ENCODE data around the gene ADAM29.
"Not testable (repeated sequence)": the region's sequence is repeated elsewhere in the genome, so short reads cannot be mapped to it uniquely, and the experiment has no call there.

ADAM29 gene

DNA sequence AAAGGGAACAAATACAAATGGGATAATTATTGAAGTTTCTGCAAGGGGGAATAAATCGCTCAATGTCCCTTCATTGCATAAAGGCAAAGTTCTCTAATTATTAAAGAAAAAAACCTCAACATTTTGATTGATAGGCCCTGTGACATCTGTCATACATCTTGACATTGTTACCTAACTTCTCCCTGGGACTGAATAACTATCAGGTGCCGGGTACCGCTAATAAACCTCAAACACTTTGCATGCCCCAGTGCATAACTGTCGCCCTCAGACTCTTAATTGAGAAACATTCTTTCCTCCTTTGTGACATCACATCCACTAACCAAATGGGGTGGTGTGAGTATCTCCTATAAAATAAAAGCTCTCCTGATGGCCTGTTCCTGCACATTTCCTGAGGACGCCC lies at the start of gene ADAM29:
TSS of gene ADAM29 (plus strand) at position 301 of the 400 bp plus-strand sequence. CDS start 57,168 bp downstream, outside the sequence.
- no peak for DNase-seq

DNA sequence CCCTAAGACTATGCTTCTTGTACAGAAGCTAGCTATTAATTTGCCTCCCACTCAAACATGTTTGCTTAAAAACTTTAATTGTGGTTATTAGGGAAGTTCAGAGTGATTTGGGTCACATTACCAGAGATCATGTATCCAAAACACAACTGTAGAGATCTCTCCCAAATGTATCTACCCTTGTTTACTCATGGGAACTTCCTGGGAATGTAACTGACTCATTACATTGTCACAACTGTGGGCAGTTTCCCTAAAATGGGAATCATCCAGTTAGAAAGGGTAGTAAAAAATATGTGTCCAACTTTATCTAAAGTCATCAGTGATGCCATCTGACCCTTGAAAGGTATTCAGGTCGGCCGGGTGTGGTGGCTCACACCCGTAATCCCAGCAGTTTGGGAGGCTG lies 48.8 kb upstream of the ADAM29 start:
- DNase-seq, result no peak

DNA sequence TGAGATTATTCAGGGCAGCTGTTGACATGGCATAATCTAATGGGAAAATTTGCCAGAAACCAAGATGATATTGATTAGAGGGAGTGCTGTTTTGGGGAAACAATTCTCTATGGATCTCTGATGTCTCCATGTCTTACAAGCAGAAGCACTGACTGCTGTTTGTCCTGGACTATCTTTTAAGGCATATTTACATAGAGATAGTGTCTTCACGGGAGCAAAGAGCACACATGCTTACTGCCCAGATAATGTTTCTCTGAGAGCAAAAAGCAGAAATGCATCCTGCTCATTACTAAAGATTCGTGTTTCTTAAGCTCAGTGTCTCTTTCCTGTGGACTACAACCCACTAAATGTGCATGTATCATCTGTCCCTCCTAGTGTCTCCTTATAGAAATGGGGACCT lies 47.8 kb upstream of the ADAM29 start:
- no peak for DNase-seq

DNA sequence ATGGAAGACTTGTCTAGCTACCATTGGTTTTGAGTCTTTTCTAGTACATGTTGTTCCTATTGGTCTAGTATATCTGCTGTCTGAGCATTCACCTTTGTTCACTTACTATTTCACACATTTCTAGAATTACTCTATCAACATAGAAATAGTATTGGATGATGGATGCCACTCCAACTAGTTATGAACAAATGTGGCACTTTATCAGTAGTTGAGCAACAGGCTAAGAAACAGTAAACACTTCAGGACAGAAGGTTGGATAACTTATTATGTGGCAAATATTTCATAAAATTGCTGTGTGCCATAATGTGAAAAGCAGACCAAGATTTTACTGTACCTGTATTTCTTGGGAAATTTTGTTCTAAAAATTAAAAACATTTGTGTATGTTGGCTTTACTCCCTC lies 46.8 kb upstream of the ADAM29 start:
- no peak for DNase-seq

DNA sequence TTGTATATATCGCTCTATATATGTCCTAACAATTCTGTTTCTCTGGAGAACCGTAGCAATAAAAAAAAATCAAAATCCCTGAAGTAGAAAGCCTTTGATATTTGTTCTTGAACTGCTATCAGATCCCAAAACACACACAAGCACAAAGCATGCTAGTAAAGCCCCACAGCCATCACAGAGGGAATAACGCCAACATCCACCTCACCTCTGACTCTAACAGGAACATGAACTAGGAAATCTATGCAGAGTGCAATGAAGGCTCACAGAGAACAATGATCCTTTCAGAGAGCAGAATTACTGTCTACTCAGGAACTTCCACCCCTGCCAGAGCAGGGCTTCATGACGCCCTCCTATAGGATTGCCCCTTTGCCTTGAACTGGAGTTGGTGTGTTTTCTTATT lies 45.0 kb upstream of the ADAM29 start:
- not testable (repeated sequence) for DNase-seq

DNA sequence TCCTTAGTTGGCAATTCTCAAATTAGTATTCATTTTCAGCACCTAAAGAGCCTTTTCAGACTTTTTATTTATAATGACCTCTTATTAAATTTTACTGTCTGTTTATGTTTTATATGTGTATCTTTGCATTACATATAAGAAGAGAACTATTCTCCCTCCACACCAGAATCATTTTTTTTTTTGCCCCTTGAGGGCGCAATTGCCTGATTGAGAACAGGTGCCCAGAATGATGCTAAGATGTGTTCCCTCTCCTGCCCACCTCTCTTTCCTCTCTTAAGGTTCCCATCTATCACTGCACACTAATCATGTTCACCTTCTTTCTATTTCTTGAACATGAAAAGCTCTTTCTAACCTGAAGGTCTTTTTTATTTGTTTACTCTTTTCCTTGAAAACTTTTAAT lies 44.2 kb upstream of the ADAM29 start:
- DNase-seq, result no peak

DNA sequence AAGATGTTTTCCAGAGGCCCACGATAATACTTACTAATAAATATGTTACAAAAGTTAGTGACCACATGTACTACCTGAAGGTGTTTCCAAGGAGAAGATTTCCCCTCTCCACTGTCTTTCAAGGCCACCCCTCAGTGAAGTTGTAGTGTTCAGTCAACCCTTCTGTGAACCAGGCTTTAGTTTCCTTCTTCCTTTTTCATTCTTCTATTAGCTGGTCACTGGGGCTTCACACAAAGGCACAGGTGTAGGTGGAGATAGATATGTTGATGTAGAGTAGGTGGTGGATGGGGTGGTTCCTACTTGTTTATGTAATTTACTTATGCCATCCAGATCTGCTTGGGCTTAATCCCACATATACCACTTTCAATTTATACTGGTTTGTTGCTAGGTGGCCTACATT lies 43.3 kb upstream of the ADAM29 start:
- DNase-seq, result no peak

DNA sequence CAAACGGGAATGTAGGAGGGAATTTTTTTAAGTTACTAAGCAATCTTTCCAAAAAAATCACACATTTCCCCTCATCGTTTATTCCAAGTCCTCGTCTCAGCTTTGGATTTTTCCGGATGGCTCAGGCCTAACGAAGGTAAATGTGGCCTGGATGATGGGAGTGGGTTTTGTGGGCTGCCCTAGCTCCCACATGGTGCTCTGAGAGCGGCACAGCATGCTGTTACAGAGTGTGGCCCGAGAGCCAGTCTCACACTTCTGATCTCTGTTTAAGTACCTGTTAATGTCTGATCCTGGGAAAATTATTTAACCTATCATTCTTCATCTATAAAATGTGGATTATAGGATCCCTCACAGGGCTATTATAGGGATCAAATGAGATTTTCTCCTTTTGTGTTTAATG lies 38.2 kb upstream of the ADAM29 start:
- no peak for DNase-seq

DNA sequence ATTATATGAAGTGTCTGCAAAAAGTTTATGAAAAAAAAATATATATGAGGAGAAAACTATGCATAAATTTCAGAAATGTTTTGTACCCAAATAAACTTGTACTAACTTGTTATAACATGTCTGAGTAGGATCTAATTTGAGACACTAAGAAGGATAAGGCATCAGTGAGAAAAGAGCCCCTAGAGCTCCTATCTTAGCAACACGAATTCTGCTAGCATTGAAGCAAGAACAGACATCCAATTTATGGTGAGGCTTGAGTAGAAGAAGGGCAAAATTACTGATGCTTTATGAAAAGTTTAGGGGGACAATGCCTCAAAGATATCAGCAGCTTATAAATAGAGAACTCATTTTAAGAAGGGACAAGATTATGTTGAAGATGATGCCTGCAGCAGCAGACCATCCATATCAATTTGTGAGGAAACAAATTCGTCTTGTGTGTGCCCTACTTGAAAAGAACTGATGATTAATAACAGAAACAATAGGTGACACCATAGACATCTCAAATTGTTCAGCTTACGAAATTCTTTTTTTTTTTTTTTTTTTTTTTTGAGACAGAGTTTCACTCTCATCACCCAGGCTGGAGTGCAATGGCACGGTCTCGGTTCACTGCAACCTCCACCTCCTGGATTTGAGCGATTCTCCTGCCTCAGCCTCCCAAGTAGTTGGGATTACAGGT lies 35.7 kb upstream of the ADAM29 start:
- no peak for DNase-seq

DNA sequence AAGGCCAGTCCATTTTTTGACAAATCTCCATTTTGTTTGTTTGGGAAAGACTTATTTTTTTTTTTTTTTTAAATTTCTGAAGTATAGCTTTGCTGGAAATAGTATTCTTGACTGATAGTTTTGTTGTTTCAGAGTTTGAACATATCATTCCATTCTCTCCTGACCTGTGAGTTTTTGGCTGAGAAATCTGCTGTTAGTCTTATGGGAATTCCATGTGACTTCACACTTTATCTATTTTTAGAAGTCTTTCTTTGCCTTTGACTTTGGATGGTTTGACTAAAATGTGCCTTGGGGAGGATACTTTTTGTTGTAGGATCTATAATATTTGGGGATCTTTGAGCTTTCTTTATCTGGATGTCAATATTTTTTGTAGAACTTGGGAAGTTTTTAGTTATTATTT lies 10.7 kb upstream of the ADAM29 start:
- no peak for DNase-seq

DNA sequence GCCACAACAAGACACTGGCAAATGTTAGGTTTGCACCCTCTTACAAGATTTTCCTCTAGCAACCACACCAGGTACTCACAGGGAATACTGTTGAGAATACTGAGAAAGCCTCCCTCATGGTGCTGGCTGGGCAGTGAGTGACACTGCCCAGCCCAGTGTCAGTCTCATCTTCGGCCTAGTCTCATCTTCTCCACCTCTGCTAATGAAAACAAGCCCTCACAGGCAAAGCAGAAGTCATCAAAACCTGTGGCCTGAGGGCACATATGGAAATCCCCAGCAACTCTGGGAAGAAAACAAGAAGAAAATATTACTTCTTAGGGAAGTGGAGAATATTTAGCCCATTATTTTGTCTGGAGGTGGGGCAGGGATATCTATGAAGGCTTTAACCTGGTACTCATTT lies 7.9 kb upstream of the ADAM29 start:
- no peak for DNase-seq

DNA sequence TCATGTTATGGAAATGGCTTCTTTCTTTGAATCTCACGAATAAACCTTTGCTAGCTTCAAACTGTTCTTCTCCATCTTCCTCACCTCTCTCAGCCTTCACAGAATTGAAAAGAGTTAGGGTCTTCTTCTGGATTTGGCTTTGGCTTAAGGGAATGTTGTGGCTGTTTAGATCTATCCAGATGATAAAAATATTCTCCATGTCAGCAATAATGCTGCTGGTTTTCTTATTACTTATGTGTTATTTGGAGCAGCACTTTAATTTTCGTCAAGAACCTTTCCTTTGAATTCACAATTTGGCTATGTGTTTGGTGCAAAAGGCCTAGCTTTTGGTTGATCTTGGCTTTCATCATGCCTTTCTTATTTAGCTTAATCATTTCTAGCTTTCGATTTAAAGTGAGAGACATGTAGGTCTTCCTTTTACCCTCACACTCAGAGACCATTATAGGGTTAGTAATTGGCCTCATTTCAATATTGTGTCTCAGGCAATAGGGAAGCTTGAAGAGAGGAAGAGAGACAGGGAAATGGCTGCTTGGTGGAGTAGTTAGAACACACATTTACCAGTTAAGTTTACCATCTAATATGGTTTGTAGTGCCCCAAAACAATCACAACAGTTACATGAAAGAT lies 5.1 kb upstream of the ADAM29 start:
- DNase-seq, result no peak

DNA sequence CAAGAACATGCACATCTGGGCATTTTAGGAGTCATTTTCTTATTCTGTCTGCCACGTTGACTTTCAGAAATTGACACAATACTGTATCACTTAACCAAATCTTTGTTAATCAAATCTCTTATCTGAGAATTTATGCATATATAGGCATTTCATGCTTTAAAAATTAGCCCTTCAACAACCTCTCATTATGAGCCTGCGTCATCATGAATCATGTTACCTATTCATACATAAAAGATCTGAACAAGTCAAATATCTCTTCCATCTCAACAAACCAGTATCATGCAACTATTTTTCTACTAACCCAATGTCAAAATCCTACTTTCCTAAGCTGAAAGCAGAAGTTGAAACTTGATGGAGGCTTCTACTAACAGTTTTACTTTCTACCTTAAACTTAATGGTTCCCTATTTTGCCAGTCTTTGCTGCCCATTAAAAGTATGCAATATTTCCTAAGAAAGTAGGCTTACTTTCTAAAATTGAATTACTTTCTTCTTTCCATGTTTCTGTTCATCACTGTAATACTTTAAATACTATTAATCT lies 1.8 kb downstream of the ADAM29 start:
- no peak for DNase-seq

DNA sequence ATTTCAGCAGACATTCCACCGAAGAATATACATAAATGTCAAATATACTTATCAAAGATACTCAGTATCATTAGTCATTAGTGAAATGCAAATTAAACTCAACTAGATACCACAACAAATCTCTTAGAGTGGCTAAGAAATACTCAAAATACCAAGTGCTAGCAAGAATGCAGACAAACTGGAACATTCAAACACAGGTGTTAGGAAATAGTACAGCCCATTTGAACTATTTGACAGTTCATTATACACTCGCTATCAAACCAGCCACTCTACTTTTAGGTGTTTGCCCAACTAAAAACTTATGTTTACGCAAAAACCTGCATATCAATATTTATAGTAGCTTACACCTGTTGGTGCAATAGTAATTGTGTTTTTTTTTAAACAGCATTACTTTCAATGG lies 8.8 kb downstream of the ADAM29 start:
- DNase-seq, result no peak

DNA sequence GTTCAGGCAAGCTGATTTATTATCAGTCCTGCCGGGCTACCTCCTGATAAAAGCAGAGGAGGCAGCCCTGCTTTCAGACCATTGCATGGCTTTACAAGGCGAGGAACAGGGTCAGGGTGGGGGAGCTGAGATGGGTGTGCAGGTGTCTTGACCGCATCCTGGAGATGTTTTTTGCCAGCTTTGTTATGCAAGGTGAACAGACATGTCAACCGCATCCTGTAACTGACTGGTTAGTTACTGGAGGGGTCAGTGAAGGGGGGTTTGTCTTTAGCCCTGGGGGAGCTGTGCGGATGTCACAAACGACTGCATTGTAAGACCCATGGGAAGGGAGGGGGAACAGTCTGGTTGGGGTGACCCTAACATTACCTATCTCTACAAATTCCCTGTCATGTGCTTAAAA lies 10.0 kb downstream of the ADAM29 start:
- no peak for DNase-seq

DNA sequence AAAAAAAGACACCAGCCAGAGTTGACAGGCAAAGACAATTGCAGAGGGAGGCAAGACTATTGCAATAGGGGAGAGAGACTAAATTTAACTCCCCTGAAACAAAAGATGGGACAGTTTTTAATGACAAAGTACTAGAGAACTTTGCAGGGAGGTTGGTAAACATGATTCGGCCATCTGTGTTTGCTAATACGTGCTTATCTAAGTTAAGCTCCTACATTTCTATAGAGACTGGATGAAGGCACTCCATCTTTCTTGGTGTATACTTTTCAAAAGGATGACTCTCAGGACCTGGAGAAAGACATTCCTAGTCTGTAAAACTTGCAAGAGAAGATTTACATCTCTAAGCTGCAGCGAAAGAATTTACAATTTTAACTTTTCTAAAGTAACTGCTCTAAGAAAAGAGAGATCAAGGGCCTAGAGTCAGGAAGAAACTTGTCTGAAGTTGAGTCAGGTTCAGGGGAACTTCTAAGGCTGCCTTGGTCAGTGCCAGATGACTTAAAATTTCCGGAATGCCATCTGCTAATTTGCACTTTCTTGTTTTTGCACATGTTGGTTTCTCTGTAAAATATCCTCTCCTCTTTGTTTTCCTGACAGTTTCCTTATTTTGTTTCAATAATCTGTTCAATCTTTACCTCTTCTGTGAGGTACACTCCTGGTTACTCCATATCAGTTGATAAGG lies 10.6 kb downstream of the ADAM29 start:
- DNase-seq, result no peak

DNA sequence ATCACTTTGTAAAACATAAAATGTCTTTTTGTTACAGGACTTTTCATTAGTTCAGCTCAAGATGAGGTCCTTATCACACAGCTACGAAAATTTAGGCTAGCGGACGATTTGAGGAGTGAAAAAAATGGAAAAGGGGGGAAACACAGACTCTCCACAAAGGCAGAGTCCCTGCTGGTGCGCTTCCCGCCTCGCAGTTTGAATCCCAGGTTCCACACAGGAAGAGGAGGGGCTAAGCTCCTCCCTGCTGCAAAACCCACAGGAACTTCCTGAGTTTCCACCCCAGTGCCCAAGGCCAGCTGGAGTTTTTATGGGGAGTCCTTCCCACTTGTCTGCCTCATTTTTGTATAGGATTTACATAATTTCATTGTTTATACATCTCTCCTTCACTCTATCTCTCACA lies 11.2 kb downstream of the ADAM29 start:
- DNase-seq, result no peak

DNA sequence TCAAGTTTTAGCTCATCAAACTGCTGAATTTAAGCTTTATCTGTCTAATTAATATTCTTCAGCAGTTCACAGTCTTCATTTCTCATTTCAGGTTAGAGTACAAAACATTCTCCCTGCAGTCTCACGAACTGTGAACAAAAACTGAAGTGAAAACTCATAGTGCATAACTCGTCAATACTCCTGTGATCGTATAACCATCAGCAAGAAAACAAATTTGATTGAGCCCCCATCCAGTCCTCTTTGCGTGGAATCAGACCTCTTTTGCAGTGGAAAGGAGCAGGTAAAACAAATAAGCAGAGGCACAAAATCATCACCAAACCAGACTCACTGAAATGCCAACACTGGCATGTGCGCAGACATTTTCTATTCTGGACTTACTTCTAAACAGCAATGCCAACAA lies 12.7 kb downstream of the ADAM29 start:
- DNase-seq, result no peak

DNA sequence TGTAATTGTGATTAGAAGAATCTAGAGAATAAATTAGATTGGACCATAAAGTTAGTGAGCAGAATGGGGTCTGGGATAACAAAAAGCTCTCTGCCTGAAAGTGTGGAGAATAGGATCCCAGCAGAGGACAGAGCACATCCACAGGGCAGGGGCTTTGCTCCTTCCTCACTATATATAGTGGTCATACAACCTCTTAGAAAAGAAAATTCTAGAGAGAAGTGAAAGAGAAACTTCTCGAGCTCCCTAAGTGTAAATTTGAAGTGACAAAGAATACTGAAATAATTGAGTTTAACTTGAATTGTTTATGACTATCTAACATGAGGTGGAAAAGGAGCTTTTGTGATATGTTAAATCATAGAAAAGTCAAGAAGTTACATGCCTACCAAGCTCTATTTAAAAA lies 14.9 kb downstream of the ADAM29 start:
- no peak for DNase-seq

DNA sequence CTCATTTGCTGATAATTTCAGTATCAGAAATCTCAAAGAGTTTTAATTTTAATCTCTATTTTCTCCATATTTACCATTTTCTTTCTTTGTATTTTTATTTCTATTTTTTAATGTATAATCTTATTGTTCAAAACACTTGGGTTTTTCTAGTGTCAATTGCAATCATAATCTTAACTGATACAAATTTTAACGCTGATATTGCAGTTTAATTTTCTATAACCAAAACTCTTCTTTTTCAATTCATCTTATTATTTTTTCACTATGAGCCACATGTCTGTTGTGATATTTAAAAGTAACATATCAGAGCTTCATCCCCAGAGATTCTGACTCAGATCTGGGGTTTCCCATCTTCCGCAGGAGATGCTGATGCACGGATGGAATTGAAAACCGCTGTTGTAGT lies 16.2 kb downstream of the ADAM29 start:
- DNase-seq, result no peak

DNA sequence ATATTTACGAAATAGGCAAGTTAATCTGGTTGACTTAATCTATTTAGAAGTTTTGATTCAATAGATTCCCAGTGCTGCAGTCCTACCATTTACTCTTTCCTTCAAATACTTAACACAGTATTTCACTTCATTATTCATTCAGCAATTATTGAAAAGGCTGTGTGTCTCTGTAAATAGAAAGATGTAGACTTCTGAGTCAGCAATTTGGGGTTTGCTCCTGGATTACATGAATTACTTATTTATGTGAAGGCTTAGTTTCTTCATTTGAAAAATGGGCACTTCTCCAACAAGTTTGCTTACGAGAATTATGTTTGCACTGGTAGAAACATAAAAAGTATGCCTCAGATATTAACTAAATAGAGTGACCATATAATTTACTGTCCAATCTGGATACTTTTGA lies 17.4 kb downstream of the ADAM29 start:
- DNase-seq, result no peak

DNA sequence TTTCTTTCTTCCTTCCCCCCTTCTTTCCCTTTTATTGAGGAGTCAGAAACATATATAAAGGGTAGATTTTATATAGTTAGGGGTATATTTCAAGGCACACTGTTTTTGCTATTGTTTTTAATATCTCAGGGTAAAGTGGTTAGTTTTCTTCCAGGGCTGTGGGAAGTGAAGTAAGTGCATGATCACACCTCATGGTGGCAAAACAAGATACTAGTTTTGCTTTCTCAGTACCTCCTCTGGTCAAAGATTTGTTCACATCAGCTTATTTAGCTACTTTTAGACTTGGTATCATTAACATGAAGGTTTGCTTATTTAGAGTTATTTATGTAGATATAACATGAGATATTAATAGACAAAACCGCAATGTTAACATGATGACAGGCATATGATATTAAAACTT lies 21.8 kb downstream of the ADAM29 start:
- no peak for DNase-seq

DNA sequence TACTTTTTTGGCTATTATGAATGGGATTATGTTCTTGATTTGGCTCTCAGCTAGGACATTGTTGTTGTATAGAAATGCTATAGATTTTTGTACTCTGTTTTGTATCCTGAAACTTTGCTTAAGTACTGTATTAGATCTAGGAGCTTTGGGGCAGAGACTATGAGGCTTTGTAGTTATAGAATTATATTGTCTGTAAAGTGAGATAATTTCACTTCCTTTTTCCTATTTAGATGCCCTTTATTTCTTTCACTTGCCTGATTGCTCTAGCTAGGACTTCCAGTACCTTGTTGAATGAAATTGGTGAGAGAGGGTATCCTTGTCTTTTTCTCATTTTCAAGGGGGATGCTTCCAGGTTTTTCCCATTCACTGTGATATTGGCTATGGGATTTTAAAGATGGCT lies 28.1 kb downstream of the ADAM29 start:
- DNase-seq, result no peak

DNA sequence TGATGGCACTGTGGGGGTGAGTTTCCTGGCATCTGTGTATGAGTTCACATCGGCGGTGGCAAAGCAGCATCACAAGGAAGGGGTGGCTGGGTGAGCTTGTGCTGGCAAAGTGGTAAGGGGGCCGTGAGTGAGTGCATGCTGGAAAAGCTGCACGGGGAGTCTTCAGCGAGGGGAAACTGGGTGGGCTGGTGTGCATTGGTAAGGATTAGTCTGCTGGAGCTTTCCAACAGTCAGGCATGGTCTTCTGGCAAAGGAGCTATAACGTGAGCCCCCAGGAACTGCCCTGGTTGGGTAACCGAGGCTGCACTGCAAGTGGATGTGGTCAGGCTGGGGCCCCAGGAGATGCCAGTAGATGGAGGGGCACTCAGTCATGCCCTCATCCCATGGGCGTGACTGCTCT lies 30.7 kb downstream of the ADAM29 start:
- no peak for DNase-seq

Measured in NCI-H446 treated with DMSO at 0.1 percent for 48 hours (cell line).